NB4 (cell line): ENCODE data around the gene SASH1.
A peak's percentile ranks its signal among the peaks of the same experiment; 100 is the strongest.

Experiments
- DNase-seq: peaks from one replicate; pipeline ENCODE4 v3.0.0; 2010; ENCODE audit warnings: low read depth
- H3K4me3 ChIP-seq: one replicate; pipeline ENCODE4 v1.5.1; 2011; ENCODE audit warnings: mild to moderate bottlenecking, low read depth, low read length, moderate library complexity
- MYC ChIP-seq: IDR thresholded peaks from 2 replicates; pipeline ENCODE4 v1.6.1; 2011; ENCODE audit warnings: low read depth, low read length
- POLR2A ChIP-seq: IDR thresholded peaks from 2 replicates; pipeline ENCODE4 v1.6.1; 2011; ENCODE audit warnings: mild to moderate bottlenecking; ENCODE audit not compliant: insufficient read length; ENCODE audit errors: extremely low read depth
- TF ChIP-seq, protein P1 (sequence below): IDR thresholded peaks from one replicate; pipeline ENCODE4 v1.5.1; 2012; ENCODE audit warnings: low read depth, low read length
- TF ChIP-seq, protein P2 (sequence below): IDR thresholded peaks from 2 replicates; pipeline ENCODE4 v1.6.1; 2011; ENCODE audit warnings: low read depth, low read length

Gene SASH1

GRCh38 chr6:148550569-148550968 is 207.9 kb downstream of the SASH1 start:
- no peak overlapping the region for H3K4me3 ChIP-seq
- DNase-seq: peak; percentile 74
- TF ChIP-seq MYC: peak; percentile 55; the same call in 1 of the 2 replicates
- TF ChIP-seq, protein P1, sequence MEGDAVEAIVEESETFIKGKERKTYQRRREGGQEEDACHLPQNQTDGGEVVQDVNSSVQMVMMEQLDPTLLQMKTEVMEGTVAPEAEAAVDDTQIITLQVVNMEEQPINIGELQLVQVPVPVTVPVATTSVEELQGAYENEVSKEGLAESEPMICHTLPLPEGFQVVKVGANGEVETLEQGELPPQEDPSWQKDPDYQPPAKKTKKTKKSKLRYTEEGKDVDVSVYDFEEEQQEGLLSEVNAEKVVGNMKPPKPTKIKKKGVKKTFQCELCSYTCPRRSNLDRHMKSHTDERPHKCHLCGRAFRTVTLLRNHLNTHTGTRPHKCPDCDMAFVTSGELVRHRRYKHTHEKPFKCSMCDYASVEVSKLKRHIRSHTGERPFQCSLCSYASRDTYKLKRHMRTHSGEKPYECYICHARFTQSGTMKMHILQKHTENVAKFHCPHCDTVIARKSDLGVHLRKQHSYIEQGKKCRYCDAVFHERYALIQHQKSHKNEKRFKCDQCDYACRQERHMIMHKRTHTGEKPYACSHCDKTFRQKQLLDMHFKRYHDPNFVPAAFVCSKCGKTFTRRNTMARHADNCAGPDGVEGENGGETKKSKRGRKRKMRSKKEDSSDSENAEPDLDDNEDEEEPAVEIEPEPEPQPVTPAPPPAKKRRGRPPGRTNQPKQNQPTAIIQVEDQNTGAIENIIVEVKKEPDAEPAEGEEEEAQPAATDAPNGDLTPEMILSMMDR: no peak
- TF ChIP-seq, protein P2, sequence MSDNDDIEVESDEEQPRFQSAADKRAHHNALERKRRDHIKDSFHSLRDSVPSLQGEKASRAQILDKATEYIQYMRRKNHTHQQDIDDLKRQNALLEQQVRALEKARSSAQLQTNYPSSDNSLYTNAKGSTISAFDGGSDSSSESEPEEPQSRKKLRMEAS: peak; percentile 83

GRCh38 chr6:148551226-148551625 is 208.6 kb downstream of the SASH1 start:
- no peak for TF ChIP-seq MYC
- TF ChIP-seq, protein P1: no peak
- DNase-seq: no peak
- H3K4me3 ChIP-seq: no peak overlapping the region

GRCh38 chr6:148556410-148556809 is 213.8 kb downstream of the SASH1 start:
- H3K4me3 ChIP-seq: no peak overlapping the region
- DNase-seq: no peak
- TF ChIP-seq, protein P2: no peak
- TF ChIP-seq MYC (no peak), POLR2A (no peak)
- TF ChIP-seq, protein P1: no peak

DNA sequence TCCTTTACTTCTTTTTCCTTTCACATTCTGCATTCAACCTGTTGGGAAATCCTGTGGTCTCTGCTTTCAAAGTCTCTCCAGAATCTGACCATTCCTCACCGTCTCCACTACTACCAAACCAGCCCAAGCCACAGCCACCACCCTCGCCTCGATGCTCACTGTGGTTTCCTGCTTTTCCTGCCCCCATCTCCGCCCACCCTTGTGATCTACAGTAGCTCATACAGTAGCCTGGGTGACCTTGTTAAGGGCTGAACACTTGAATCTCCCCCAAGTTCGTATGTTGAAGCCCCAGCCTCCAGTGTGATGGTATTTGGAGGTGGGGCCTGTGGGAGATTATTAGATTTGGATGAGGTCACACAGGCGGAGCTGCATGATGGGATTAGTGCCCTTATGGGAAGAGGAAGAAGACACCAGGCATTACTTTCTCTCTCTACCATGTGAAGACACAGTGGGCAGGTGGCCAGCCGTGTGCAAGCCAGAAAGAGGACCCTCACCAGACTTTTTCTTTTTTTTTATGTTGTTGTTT is 215.2 kb downstream of the SASH1 start:
- H3K4me3 ChIP-seq: no peak overlapping the region
- TF ChIP-seq POLR2A (no peak), MYC (no peak)
- TF ChIP-seq, protein P1: no peak
- TF ChIP-seq, protein P2: no peak
- peak; percentile 90 for DNase-seq

DNA sequence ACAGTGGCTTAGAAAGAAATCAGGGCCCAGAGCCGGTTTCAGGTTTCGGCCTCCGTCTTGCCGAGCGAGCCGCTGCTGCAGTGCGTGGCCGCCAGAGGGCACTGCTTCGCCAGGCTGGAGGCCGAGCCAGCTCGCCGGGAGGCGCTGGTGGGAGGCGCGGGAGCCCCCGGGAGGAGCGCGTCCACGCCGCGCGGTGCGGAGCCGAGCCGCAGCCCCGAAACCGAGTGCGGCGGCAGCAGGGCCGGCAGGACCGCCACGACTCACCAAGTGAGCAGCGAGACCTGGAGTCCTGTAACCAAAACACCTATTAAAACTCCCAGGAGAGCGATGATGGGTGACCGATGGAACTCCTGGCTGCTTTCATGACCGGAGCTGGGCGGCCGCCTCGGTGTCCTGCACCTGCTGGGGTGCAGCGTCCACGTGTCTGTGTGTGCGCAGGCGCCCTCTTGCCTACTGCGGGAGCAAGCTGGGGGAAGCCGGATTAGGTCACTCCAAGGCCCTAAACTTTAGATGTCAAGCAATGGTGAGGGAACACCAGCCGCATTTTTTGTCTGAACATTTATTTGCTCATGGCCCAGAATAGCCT is 217.3 kb downstream of the SASH1 start:
- DNase-seq: peak; percentile 66
- TF ChIP-seq, protein P2: no peak
- TF ChIP-seq POLR2A (no peak), MYC (no peak)
- TF ChIP-seq, protein P1: peak; percentile 85
- H3K4me3 ChIP-seq: no peak overlapping the region

DNA sequence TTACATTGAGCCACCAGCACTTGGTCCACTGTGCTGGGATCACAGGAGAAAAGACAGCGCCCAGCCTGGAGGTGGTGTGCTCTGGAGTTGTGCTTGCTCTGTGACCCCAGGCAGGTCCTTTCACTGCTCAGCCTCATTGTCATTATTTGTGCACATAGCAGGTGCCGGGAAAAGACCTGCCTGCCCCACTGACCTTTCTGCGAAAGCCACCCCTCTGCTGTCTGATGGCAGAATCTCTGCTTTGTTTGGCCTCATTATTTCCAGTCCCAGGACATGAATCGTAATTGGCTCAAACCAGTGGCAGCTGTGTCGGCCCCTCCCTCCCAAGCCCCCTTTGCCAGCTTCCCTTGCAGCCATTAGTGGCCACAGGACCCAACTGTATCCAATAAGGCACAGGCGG is 219.0 kb downstream of the SASH1 start:
- H3K4me3 ChIP-seq: no peak overlapping the region
- no peak for TF ChIP-seq POLR2A
- no peak for TF ChIP-seq MYC
- TF ChIP-seq, protein P1: no peak
- TF ChIP-seq, protein P2: no peak
- no peak for DNase-seq
